DND-41 (cell line): ENCODE measurements around the gene MYO1H.

Experiments used
- CTCF ChIP-seq: IDR thresholded peaks from 2 replicates; pipeline ENCODE4 v1.5.1; 2012; ENCODE audit warnings: borderline replicate concordance, low read length, moderate library complexity, mild to moderate bottlenecking; ENCODE audit not compliant: poor library complexity, severe bottlenecking; ENCODE audit errors: extremely low read depth
- EZH2 ChIP-seq: IDR thresholded peaks from 3 replicates; pipeline ENCODE4 v1.6.1; 2012; ENCODE audit warnings: borderline replicate concordance, low read depth, mild to moderate bottlenecking, moderate library complexity, low read length, inconsistent platforms; ENCODE audit not compliant: severe bottlenecking

DNA sequence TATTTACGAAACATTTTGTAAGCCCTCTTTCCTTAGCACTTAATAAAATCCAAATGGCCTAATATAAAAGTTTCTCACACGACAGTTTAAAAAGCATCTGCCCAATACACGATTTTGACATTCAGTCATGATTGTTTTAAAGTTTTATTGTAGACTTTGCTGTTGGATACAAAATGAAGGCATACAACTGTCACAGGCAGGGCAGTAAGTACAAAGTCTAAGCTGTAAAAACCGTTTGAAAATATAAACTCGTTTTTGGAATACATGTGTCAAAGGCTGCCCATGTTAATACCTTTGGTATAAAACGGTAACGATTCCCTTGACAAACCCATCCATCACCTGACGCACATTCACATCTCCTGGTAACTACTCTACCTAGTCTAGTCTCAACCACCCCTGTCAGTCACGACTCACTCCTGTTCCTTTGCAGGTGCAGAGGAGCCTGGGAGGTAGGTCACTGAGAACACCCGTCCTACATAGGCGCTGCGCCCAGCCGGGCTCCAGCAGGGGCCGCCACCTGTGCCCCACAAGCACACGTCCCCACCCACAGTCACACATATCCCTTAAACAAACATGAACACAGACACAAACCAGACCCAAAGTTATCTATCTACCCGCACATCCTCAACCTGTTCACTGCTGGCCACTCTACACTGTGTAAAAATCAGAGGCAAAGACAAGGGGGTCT lies 102.3 kb downstream of the MYO1H start:
- TF ChIP-seq CTCF (no peak), EZH2 (no peak)
